ENCODE data around the gene MAPRE2. TPM values are rescaled to one million over a fixed set of nuclear protein-coding genes. Genes with fewer than 3 reads are reported as not detected.

Gene MAPRE2
- total RNA-seq, 1 donor from 2014 or later: 22.4 TPM

DNA sequence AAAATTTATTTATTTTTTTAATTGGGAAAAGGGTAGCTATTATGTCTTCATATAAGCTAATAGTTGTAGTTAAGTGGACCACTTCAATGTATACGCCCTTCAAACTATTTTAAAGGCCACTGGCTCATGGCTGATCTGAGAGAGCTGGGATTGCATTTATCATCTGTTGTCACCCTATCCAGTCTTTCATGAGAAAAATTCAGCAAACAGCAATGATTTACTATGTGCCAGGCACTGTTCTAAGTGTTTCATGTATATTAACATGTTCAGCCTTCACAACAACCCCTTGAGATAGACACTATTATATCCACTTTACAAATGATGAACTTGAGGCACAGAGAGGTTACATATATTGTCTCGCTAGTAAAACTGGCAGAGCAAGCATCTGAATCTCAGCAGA is 133.5 kb downstream of the MAPRE2 start:
- intact Hi-C loops (cut with DNase I): no loop called here

DNA sequence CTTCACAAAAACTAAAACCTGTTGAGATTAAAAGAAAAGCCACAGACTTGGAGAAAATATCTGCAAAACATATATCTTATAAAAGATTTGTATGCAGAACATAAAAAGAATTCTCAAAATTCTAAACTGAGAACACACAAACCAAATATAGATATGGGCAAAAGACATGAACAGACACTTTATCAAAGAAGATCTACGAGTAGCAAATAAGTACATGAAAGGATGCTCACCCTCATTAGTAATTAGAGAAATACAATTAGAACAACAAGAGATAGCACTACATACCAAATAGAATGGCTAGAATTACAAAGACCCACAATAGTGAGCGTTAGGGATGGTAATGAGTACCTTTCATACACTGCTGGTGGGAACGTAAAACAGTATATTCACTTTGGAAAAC is 135.7 kb downstream of the MAPRE2 start:
- H3K27me3 ChIP-seq: no peaks in the 10 kb centered on the region
- no peak for DNase-seq (ENCODE audit: low spot score in 2 of 2)
- no peaks in the 10 kb centered on the region for H3K4me1 ChIP-seq
- TF ChIP-seq, protein P1, sequence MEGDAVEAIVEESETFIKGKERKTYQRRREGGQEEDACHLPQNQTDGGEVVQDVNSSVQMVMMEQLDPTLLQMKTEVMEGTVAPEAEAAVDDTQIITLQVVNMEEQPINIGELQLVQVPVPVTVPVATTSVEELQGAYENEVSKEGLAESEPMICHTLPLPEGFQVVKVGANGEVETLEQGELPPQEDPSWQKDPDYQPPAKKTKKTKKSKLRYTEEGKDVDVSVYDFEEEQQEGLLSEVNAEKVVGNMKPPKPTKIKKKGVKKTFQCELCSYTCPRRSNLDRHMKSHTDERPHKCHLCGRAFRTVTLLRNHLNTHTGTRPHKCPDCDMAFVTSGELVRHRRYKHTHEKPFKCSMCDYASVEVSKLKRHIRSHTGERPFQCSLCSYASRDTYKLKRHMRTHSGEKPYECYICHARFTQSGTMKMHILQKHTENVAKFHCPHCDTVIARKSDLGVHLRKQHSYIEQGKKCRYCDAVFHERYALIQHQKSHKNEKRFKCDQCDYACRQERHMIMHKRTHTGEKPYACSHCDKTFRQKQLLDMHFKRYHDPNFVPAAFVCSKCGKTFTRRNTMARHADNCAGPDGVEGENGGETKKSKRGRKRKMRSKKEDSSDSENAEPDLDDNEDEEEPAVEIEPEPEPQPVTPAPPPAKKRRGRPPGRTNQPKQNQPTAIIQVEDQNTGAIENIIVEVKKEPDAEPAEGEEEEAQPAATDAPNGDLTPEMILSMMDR (IDR thresholded peaks at IDR 0.05): no peak
- H3K4me3 ChIP-seq: no peak overlapping the region
- no peaks in the 10 kb centered on the region for H3K36me3 ChIP-seq
- no peak overlapping the region for H3K27ac ChIP-seq
- intact Hi-C loops (cut with DNase I): no loop called here
- no peaks in the 10 kb centered on the region for H3K9me3 ChIP-seq

More for the DNA sequence above, 133.5 kb downstream of the MAPRE2 start:
- DNase-seq (ENCODE audit: low spot score in 2 of 2): no peak
- TF ChIP-seq, protein P1 (IDR thresholded peaks at IDR 0.05): no peak
- Histone ChIP-seq H3K4me3 (no peak overlapping the region), H3K36me3 (no peaks in the 10 kb centered on the region), H3K27ac (no peak overlapping the region), H3K4me1 (no peaks in the 10 kb centered on the region), H3K9me3 (no peaks in the 10 kb centered on the region), H3K27me3 (no peaks in the 10 kb centered on the region)

DNA sequence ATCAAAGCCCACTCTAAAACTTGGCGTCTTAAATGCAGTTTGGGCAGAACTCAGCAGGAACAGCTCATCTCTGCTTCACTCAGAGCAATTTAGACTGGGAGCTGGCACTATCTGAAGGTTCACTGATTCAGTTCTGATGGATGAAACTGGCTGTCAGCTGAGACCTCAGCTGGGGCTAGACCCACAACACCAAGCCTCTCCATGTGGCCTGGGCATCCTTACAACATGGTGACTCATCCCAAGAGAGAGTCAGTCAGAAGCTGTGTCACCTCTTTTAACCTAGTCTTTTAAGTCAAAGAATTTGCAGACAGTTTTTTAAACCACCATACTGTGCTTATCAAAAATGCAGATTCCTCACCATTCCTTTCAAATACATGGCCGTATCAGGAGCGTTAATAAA is 137.0 kb downstream of the MAPRE2 start:
- TF ChIP-seq, protein P1 (IDR thresholded peaks at IDR 0.05): no peak
- H3K27me3 ChIP-seq: no peaks in the 10 kb centered on the region
- no peaks in the 10 kb centered on the region for H3K9me3 ChIP-seq
- intact Hi-C loops (cut with DNase I): no loop called here
- H3K27ac ChIP-seq: no peak overlapping the region
- H3K4me3 ChIP-seq: no peak overlapping the region
- H3K4me1 ChIP-seq: no peaks in the 10 kb centered on the region
- no peaks in the 10 kb centered on the region for H3K36me3 ChIP-seq
- no peak for DNase-seq (ENCODE audit: low spot score in 2 of 2)

DNA sequence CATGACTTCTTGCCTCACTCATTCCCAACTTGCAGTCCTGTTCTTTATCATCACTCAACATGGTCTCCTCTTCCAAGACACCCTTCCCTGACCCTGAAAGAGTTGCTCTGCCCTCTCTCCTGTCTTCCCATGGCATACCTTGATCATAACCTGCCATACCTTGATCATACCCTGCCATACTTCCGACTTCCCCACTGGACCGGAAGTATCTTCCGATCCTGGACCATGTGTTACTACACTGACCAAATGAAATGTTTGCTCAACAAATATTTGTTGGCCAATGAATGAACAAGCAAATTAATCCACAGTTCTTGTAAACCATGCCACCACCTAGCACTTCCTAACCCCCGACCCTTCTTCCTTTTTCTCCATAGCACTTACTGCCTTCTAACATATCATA is 138.7 kb downstream of the MAPRE2 start:
- no peaks in the 10 kb centered on the region for H3K27me3 ChIP-seq
- no peak overlapping the region for H3K4me3 ChIP-seq
- TF ChIP-seq, protein P1 (IDR thresholded peaks at IDR 0.05): no peak
- DNase-seq (ENCODE audit: low spot score in 2 of 2): no peak
- no peaks in the 10 kb centered on the region for H3K36me3 ChIP-seq
- intact Hi-C loops (cut with DNase I): no loop called here
- no peaks in the 10 kb centered on the region for H3K4me1 ChIP-seq
- H3K27ac ChIP-seq: no peak overlapping the region
- H3K9me3 ChIP-seq: no peaks in the 10 kb centered on the region

DNA sequence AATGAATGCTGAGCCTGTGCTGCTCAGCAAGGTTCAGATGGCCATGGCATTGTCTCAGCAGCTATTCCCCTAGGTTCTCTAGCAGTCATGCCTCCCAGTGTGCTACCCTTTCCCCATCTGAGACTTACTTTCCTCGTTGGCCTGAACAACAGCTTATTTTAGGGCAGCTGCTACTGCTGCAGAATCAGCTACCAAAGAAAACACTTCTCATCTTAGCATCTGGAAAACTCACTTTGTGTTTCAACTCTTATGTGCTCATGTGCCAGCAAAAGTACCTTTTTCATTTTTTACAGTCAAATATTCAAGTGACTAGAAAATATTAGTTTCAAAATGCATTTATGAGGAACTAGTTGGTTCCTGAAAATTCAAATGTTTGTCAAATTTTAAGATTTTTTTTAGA is 139.2 kb downstream of the MAPRE2 start:
- Histone ChIP-seq H3K36me3 (no peaks in the 10 kb centered on the region), H3K27me3 (no peaks in the 10 kb centered on the region), H3K4me3 (no peak overlapping the region), H3K9me3 (no peaks in the 10 kb centered on the region), H3K27ac (no peak overlapping the region), H3K4me1 (no peaks in the 10 kb centered on the region)
- DNase-seq (ENCODE audit: low spot score in 2 of 2): no peak
- intact Hi-C loops (cut with DNase I): no loop called here
- TF ChIP-seq, protein P1 (IDR thresholded peaks at IDR 0.05): no peak

DNA sequence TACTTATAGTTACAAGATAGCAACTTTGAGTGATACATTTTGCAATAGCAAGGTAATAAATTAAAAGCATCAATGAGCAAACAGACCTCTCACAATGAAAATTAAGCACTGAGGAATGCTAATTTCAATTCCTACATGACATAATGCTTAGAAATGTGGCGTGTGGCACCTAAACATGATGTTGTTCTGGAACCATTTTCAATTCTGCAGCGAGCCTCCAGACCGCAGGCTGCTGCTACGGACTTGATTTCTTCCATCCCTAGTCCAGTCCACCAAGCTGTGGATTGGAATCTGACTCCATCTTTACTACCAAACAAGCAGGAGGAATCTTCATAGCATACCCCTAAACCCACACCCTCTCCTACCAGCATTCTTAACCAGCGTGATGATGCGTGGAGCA is 140.9 kb downstream of the MAPRE2 start:
- Histone ChIP-seq H3K4me3 (no peak overlapping the region), H3K27me3 (no peaks in the 10 kb centered on the region), H3K27ac (no peak overlapping the region), H3K4me1 (no peaks in the 10 kb centered on the region), H3K36me3 (no peaks in the 10 kb centered on the region), H3K9me3 (no peaks in the 10 kb centered on the region)
- TF ChIP-seq, protein P1 (IDR thresholded peaks at IDR 0.05): no peak
- intact Hi-C loops (cut with DNase I): no loop called here
- DNase-seq (ENCODE audit: low spot score in 2 of 2): no peak
